GM18526 (cell line): Measurements from ENCODE around the gene ATXN10.

Experiments used
- POLR2A ChIP-seq: IDR thresholded peaks from 3 replicates; pipeline ENCODE4 v1.6.1; 2011; ENCODE audit not compliant: insufficient read length; ENCODE audit errors: extremely low read depth

Gene ATXN10

GRCh38 chr22:45867906-45868555 lies 196.4 kb downstream of the ATXN10 start:
- no peak for TF ChIP-seq POLR2A

- TF ChIP-seq POLR2A: no peak
Measured at GRCh38 chr22:45868571-45869339, 197.1 kb downstream of the ATXN10 start.

- no peak for TF ChIP-seq POLR2A
Measured at GRCh38 chr22:45869340-45869847, 197.8 kb downstream of the ATXN10 start.

- no peak for TF ChIP-seq POLR2A
Measured at GRCh38 chr22:45870011-45870410, 198.4 kb downstream of the ATXN10 start.

GRCh38 chr22:45871721-45872120 lies 200.1 kb downstream of the ATXN10 start:
- TF ChIP-seq POLR2A: no peak

GRCh38 chr22:45872659-45873263 lies 201.1 kb downstream of the ATXN10 start:
- TF ChIP-seq POLR2A: no peak

DNA sequence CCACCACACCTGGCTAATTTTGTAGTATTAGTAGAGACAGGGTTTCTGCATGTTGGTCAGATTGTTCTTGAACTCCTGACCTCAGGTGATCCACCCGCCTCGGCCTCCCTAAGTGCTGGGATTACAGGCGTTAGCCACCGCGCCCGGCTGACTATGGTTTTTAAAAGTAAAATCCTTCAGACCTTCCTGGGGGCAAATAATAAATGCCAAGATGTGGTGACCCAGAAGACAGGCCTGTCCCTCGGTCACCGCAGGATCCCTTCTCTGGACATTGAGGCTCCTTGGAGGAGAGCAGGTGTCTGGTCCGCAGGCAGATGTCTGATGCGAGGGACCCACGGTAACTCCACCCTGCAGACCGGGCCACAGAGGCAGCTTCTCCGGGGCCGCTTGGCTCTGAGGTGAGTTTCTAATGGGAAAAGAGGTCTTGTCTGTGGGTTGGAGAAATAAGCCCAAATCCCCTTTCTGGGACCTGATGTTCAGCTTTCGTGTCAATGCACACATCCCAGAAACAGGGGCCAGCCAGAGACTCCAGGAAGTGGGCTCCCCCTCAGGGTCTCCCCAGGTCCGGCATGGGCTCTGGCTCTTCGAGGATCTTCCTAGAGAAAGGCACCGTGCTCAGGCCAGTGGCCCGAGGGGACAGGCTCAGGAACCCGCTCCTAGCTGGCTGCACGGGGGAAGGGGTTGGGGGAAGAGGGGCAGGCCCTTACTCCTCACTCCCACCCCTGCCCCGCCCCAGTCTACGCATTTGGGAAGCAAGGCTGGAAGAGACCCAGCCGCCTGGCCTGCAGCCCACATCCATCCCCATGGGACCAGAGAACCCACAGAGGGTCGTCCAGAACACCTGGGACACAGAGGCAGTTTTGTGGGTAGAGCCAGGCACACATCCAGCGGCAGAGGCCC lies 204.8 kb downstream of the ATXN10 start:
- TF ChIP-seq POLR2A: no peak

DNA sequence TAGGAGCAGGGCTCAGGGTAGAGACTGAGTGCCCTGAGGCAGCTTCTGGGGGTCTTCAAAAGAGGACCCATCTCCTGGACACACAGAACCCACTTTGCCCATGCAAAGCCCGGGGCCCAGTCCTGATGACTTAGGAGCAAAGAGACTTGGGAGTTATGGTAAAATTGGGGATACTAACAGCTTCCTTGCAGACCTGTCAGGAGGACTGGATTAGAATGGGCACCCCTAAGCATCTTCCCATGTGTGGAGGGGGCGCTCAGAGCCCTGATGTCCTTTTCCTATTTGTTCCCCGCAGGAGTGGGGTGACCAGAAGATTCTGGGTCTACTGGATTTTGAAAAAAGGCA lies 205.4 kb downstream of the ATXN10 start:
- TF ChIP-seq POLR2A: no peak

DNA sequence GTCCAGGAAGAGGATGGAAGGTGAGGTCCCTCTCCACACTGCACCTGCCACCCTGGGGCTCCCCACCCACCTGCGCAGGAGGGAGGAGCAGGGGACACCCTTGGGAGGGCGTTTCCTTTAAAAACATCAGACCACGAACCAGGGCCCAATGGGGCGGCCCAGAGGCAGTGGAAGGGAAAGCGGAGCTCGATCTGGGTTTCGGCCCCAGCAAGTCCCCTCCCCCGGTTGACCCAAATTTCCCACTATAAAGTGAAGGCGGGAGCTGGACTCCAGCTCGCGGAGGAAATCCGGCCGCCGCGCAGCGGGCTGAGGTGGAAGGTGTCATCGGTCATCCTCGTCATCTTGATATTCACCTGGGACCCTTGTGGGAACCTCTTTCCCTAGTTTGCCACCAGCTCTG lies 206.0 kb downstream of the ATXN10 start:
- no peak for TF ChIP-seq POLR2A

- TF ChIP-seq POLR2A: no peak
Measured at GRCh38 chr22:45878051-45878781, 206.6 kb downstream of the ATXN10 start.

- TF ChIP-seq POLR2A: no peak
Measured at GRCh38 chr22:45878901-45879551, 207.4 kb downstream of the ATXN10 start.

GRCh38 chr22:45879552-45879949 lies 207.9 kb downstream of the ATXN10 start:
- no peak for TF ChIP-seq POLR2A

DNA sequence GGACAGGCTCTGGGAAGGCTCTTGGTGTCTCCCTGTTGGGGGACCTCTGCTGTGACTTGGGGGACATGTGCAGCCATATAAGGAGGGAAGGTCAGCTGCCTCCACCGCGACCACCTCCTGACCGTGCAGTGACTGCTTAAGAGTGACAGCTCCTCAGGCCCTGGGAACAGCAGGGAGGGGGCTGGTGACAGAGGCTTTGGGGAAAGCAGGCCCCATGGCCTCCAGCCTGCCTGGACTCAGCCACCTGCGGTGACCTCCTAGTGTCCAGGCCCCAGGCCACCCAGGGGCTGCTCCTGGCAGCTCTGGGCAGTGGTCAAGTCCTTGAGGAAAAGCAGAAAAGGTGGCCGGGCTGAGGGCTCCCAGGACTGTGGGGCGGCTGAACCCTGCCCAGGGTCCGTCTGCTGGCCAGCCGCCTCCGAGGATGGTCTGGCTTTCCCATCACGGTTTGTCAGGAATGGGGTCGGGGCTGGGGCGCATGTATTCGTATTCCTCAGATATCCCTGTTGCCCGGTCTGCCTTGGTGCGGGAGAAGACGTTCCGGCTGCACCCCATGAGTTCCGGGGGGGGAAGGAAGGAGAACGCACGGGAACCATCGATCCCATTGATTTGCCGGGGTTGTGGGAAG lies 208.6 kb downstream of the ATXN10 start:
- TF ChIP-seq POLR2A: no peak

GRCh38 chr22:45880716-45881523 lies 209.3 kb downstream of the ATXN10 start:
- no peak for TF ChIP-seq POLR2A
